Measurements from ENCODE around the gene ROBO4.

GRCh38 chr11:124942466-124943253 lies 45.0 kb upstream of the ROBO4 start:
- no peak for TF ChIP-seq POLR2AphosphoS5 (IDR thresholded peaks at IDR 0.05)
- TF ChIP-seq CTCF (IDR thresholded peaks at IDR 0.05): no peak

Data from upper lobe of left lung (tissue), 4 donors.